Testis (tissue), 2 donors: ENCODE measurements around the gene PLA2G12A.

Source experiments
- POLR2A ChIP-seq: fragments of 450-650 bp; IDR thresholded peaks from one replicate; pipeline ENCODE4 v1.6.1; 2017; ENCODE audit warnings: antibody characterized with exemption, mild to moderate bottlenecking, moderate library complexity
- TF ChIP-seq, protein P1 (sequence below), 3 experiments: fragments of 450-650 bp in 2 of 3; fragments of 200-600 bp in 1 of 3; sonication (generic) in 1 of 3; IDR thresholded peaks; one replicate each; pipeline ENCODE4 v1.5.1; 2016 to 2019; ENCODE audit warnings: antibody characterized with exemption in 3 of 3, mild to moderate bottlenecking in 2 of 3, moderate library complexity in 1 of 3

GRCh38 chr4:109665783-109666485, 63.9 kb downstream of the PLA2G12A start:
- no peak for TF ChIP-seq POLR2A
- TF ChIP-seq, protein P1, sequence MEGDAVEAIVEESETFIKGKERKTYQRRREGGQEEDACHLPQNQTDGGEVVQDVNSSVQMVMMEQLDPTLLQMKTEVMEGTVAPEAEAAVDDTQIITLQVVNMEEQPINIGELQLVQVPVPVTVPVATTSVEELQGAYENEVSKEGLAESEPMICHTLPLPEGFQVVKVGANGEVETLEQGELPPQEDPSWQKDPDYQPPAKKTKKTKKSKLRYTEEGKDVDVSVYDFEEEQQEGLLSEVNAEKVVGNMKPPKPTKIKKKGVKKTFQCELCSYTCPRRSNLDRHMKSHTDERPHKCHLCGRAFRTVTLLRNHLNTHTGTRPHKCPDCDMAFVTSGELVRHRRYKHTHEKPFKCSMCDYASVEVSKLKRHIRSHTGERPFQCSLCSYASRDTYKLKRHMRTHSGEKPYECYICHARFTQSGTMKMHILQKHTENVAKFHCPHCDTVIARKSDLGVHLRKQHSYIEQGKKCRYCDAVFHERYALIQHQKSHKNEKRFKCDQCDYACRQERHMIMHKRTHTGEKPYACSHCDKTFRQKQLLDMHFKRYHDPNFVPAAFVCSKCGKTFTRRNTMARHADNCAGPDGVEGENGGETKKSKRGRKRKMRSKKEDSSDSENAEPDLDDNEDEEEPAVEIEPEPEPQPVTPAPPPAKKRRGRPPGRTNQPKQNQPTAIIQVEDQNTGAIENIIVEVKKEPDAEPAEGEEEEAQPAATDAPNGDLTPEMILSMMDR (IDR thresholded peaks at IDR 0.05), result no peak
